Liver (tissue), 9 donors: Measurements from ENCODE around the gene CREBBP. TPM values are rescaled to one million over a fixed set of nuclear protein-coding genes. Genes with fewer than 3 reads are reported as not detected.

ENCODE experiments used
- DNase-seq: peaks from one replicate; pipeline ENCODE4 v3.0.0-alpha.2; 2017; ENCODE audit warnings: low spot score
- H3K27ac ChIP-seq, 2 donors: one replicate each; pipeline ENCODE4 v1.7.0; 2013; ENCODE audit warnings: inconsistent platforms in 2 of 2, low read length in 2 of 2, control low read depth in 1 of 2, low read depth in 1 of 2, mild to moderate bottlenecking in 1 of 2
- H3K27me3 ChIP-seq, 4 donors: one replicate each; pipeline versions ENCODE4 v1.6.1 to v1.7.0; 2013; ENCODE audit warnings: low read length in 3 of 4, inconsistent platforms in 1 of 4, mild to moderate bottlenecking in 1 of 4, moderate library complexity in 1 of 4; ENCODE audit not compliant: control insufficient read depth in 4 of 4, insufficient read depth in 4 of 4
- H3K36me3 ChIP-seq, 4 donors: one replicate each; pipeline versions ENCODE4 v1.6.1 to v1.7.0; 2013; ENCODE audit warnings: low read length in 3 of 4, mild to moderate bottlenecking in 3 of 4, low read depth in 1 of 4, moderate library complexity in 1 of 4; ENCODE audit not compliant: control insufficient read depth in 4 of 4, insufficient read depth in 3 of 4
- H3K4me1 ChIP-seq, 4 donors: one replicate each; pipeline versions ENCODE4 v1.6.1 to v1.7.0; 2013; ENCODE audit warnings: low read length in 3 of 4, mild to moderate bottlenecking in 3 of 4, moderate library complexity in 1 of 4; ENCODE audit not compliant: control insufficient read depth in 4 of 4, insufficient read depth in 4 of 4
- H3K4me3 ChIP-seq, 3 donors: one replicate each; pipeline versions ENCODE4 v1.6.1 to v1.7.0; 2013; ENCODE audit warnings: low read length in 3 of 3, control low read depth in 1 of 3, low read depth in 1 of 3, mild to moderate bottlenecking in 1 of 3
- H3K9ac ChIP-seq, 2 donors: one replicate each; pipeline ENCODE4 v1.7.0; 2013; ENCODE audit warnings: low read length in 2 of 2, mild to moderate bottlenecking in 2 of 2, moderate library complexity in 2 of 2, control low read depth in 1 of 2, low read depth in 1 of 2
- H3K9me3 ChIP-seq, 4 donors: one replicate each; pipeline versions ENCODE4 v1.6.1 to v1.7.0; 2013; ENCODE audit warnings: low read length in 3 of 4; ENCODE audit not compliant: control insufficient read depth in 4 of 4
- FOXA2 ChIP-seq: IDR thresholded peaks from 2 replicates; pipeline ENCODE4 v1.6.1; 2016; ENCODE audit warnings: antibody characterized with exemption
- GABPA ChIP-seq, 2 donors: IDR thresholded peaks in 1 of 2; conservative IDR thresholded peaks in 1 of 2; 2 replicates each; pipeline ENCODE4 v1.6.1; 2016; ENCODE audit warnings: antibody characterized with exemption in 2 of 2, mild to moderate bottlenecking in 1 of 2, moderate library complexity in 1 of 2
- HNF4A ChIP-seq, 2 donors: conservative IDR thresholded peaks; 2 replicates each; pipeline ENCODE4 v1.6.1; 2016; ENCODE audit warnings: antibody characterized with exemption in 2 of 2, mild to moderate bottlenecking in 2 of 2
- HNF4G ChIP-seq: IDR thresholded peaks from 2 replicates; pipeline ENCODE4 v1.6.1; 2016; ENCODE audit warnings: antibody characterized with exemption
- RAD21 ChIP-seq, 2 donors: IDR thresholded peaks; 2 replicates each; pipeline ENCODE4 v1.6.1; 2016; ENCODE audit warnings: antibody characterized with exemption in 2 of 2, mild to moderate bottlenecking in 2 of 2
- RXRA ChIP-seq, 2 donors: IDR thresholded peaks; 2 replicates each; pipeline ENCODE4 v1.6.1; 2017 to 2018; ENCODE audit warnings: antibody characterized with exemption in 2 of 2, mild to moderate bottlenecking in 1 of 2
- SP1 ChIP-seq: IDR thresholded peaks from 2 replicates; pipeline ENCODE4 v1.6.1; 2018; ENCODE audit warnings: antibody characterized with exemption, mild to moderate bottlenecking
- TAF1 ChIP-seq: conservative IDR thresholded peaks from 2 replicates; pipeline ENCODE4 v1.6.1; 2016; ENCODE audit warnings: antibody characterized with exemption, mild to moderate bottlenecking
- YY1 ChIP-seq: IDR thresholded peaks from 2 replicates; pipeline ENCODE4 v1.6.1; 2016; ENCODE audit warnings: antibody characterized with exemption, mild to moderate bottlenecking
- WGBS: extraction: QIAGEN DNeasy Blood & Tissue Kit; methylation state at CpG from one replicate; pipeline ENCODE4 v1.1.7; 2013; 5-methylcytosine and 5-hydroxymethylcytosine counted together
- polyA plus RNA-seq, 2 donors: library from polyadenylated mRNA; stranded (reverse) in 1 of 2; unstranded in 1 of 2; fragments of 200-250 nt in 1 of 2; fragments of >200 nt in 1 of 2; fragmentation: Nextera tagmentation in 1 of 2; extraction: Ambion mirVana in 1 of 2; gene quantifications; one replicate each; pipeline versions ENCODE4 v1.2.1 to v1.2.3, GENCODE V29; 2013 to 2015
- total RNA-seq, 2 donors: library from RNA; depleted of rRNA; stranded (reverse); fragments of >200 nt; gene quantifications; one replicate each; pipeline ENCODE4 v1.2.3, GENCODE V29; 2014
- TF ChIP-seq, protein P1 (sequence below): IDR thresholded peaks from 2 replicates; pipeline ENCODE4 v1.6.1; 2016; ENCODE audit warnings: antibody characterized with exemption
- TF ChIP-seq, protein P2 (sequence below): IDR thresholded peaks from 2 replicates; pipeline ENCODE4 v1.6.1; 2016; ENCODE audit warnings: antibody characterized with exemption
- TF ChIP-seq, protein P3 (sequence below): fragments of 150-350 bp; IDR thresholded peaks from 2 replicates; pipeline ENCODE4 v1.5.1; 2017; ENCODE audit warnings: improper control_type of control experiment, low read depth, low read length; ENCODE audit not compliant: missing input control
- TF ChIP-seq, protein P4 (sequence below): IDR thresholded peaks from 2 replicates; pipeline ENCODE4 v1.6.1; 2016; ENCODE audit warnings: antibody characterized with exemption
- TF ChIP-seq, protein P5 (sequence below): IDR thresholded peaks from 2 replicates; pipeline ENCODE4 v1.6.1; 2016; ENCODE audit warnings: antibody characterized with exemption, mild to moderate bottlenecking
- donor health status: healthy.
- donor health status: healthy.
- donor health status: healthy.
- donor health status: healthy.
- donor health status: healthy.

Gene CREBBP
- total and polyA plus RNA-seq, 4 donors: 7.0 to 25.8 (median 19.5) TPM

DNA sequence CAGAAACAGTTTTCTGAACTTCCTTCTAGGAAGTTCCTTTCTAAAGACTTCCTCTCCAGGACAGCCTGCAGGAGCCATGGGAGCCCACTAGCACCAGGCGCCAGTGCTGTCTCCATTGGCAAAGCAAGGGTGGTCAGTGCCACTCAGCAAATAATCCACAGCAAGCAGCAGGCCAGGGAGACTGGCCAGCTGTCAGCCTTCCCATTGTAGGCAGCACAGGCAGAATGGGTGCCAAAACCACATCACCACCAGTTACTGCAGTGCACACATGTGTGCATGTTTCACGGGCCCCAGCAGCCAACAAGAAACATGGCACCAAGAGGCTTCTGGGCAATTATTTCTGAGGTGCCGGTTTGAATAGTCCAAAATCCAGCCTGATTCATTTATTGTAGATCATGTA lies 199.3 kb downstream of the CREBBP start:
- WGBS: 42% methylated on average over 3 of the region's 3 CpGs
- H3K36me3 ChIP-seq: peaks cover 4 to 41% (median 12%) of the 10 kb centered on the region in 4 donors

DNA sequence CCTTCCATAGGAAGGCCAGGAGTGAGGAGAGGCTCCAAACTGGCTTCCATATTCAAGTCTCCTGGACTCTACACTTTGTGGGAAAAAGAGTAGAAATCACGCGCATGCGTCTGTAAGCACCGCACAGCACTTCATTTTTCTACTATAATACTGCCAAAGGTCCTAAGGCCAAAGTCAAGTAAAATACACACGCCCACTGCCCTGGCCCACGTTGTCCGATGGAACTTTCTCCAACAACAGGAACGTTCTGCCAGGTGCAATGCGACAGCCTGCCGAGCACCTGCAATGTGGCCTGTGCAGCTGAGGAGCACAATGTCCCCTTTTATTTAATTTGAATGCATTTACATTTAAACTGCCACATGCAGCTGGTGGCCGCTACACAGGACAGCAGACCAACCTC lies 202.5 kb downstream of the CREBBP start:
- TF ChIP-seq RXRA (IDR thresholded peaks at IDR 0.05): peak in 1 of 2 donors; percentile 64
- TF ChIP-seq HNF4A (conservative IDR thresholded peaks at IDR 0.05): peak; percentile 69 to 89
- TF ChIP-seq, protein P1, sequence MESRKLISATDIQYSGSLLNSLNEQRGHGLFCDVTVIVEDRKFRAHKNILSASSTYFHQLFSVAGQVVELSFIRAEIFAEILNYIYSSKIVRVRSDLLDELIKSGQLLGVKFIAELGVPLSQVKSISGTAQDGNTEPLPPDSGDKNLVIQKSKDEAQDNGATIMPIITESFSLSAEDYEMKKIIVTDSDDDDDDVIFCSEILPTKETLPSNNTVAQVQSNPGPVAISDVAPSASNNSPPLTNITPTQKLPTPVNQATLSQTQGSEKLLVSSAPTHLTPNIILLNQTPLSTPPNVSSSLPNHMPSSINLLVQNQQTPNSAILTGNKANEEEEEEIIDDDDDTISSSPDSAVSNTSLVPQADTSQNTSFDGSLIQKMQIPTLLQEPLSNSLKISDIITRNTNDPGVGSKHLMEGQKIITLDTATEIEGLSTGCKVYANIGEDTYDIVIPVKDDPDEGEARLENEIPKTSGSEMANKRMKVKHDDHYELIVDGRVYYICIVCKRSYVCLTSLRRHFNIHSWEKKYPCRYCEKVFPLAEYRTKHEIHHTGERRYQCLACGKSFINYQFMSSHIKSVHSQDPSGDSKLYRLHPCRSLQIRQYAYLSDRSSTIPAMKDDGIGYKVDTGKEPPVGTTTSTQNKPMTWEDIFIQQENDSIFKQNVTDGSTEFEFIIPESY: no peak
- TF ChIP-seq, protein P2, sequence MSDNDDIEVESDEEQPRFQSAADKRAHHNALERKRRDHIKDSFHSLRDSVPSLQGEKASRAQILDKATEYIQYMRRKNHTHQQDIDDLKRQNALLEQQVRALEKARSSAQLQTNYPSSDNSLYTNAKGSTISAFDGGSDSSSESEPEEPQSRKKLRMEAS: peak; percentile 100
- no peak for TF ChIP-seq YY1
- TF ChIP-seq, protein P3, sequence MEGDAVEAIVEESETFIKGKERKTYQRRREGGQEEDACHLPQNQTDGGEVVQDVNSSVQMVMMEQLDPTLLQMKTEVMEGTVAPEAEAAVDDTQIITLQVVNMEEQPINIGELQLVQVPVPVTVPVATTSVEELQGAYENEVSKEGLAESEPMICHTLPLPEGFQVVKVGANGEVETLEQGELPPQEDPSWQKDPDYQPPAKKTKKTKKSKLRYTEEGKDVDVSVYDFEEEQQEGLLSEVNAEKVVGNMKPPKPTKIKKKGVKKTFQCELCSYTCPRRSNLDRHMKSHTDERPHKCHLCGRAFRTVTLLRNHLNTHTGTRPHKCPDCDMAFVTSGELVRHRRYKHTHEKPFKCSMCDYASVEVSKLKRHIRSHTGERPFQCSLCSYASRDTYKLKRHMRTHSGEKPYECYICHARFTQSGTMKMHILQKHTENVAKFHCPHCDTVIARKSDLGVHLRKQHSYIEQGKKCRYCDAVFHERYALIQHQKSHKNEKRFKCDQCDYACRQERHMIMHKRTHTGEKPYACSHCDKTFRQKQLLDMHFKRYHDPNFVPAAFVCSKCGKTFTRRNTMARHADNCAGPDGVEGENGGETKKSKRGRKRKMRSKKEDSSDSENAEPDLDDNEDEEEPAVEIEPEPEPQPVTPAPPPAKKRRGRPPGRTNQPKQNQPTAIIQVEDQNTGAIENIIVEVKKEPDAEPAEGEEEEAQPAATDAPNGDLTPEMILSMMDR: no peak
- TF ChIP-seq SP1: peak; percentile 38
- TF ChIP-seq FOXA2: peak; percentile 59
- no peak for TF ChIP-seq GABPA (IDR thresholded peaks at IDR 0.05 in 1 of 2, conservative IDR thresholded peaks at IDR 0.05 in 1 of 2)
- no peak for TF ChIP-seq RAD21 (IDR thresholded peaks at IDR 0.05)
- H3K4me1 ChIP-seq: peaks cover 1 to 31% (median 22%) of the 10 kb centered on the region in 4 donors

More for the DNA sequence above, 199.3 kb downstream of the CREBBP start:
- no peaks in the 10 kb centered on the region for H3K9me3 ChIP-seq
- H3K4me3 ChIP-seq: no peak overlapping the region
- no peak overlapping the region for H3K27ac ChIP-seq
- no peaks in the 10 kb centered on the region for H3K27me3 ChIP-seq
- TF ChIP-seq TAF1 (no peak), SP1 (no peak), RAD21 (IDR thresholded peaks at IDR 0.05) (no peak), YY1 (no peak), HNF4G (no peak), RXRA (IDR thresholded peaks at IDR 0.05) (no peak), GABPA (IDR thresholded peaks at IDR 0.05 in 1 of 2, conservative IDR thresholded peaks at IDR 0.05 in 1 of 2) (no peak)
- TF ChIP-seq, protein P1: no peak
- TF ChIP-seq, protein P4, sequence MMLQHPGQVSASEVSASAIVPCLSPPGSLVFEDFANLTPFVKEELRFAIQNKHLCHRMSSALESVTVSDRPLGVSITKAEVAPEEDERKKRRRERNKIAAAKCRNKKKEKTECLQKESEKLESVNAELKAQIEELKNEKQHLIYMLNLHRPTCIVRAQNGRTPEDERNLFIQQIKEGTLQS: no peak
- TF ChIP-seq, protein P2: no peak
- TF ChIP-seq, protein P5, sequence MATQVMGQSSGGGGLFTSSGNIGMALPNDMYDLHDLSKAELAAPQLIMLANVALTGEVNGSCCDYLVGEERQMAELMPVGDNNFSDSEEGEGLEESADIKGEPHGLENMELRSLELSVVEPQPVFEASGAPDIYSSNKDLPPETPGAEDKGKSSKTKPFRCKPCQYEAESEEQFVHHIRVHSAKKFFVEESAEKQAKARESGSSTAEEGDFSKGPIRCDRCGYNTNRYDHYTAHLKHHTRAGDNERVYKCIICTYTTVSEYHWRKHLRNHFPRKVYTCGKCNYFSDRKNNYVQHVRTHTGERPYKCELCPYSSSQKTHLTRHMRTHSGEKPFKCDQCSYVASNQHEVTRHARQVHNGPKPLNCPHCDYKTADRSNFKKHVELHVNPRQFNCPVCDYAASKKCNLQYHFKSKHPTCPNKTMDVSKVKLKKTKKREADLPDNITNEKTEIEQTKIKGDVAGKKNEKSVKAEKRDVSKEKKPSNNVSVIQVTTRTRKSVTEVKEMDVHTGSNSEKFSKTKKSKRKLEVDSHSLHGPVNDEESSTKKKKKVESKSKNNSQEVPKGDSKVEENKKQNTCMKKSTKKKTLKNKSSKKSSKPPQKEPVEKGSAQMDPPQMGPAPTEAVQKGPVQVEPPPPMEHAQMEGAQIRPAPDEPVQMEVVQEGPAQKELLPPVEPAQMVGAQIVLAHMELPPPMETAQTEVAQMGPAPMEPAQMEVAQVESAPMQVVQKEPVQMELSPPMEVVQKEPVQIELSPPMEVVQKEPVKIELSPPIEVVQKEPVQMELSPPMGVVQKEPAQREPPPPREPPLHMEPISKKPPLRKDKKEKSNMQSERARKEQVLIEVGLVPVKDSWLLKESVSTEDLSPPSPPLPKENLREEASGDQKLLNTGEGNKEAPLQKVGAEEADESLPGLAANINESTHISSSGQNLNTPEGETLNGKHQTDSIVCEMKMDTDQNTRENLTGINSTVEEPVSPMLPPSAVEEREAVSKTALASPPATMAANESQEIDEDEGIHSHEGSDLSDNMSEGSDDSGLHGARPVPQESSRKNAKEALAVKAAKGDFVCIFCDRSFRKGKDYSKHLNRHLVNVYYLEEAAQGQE: no peak
- H3K4me1 ChIP-seq: peaks cover 1 to 31% (median 19%) of the 10 kb centered on the region in 4 donors
- no peak for DNase-seq
- H3K9ac ChIP-seq: no peak overlapping the region

More for the DNA sequence above, 202.5 kb downstream of the CREBBP start:
- no peaks in the 10 kb centered on the region for H3K9me3 ChIP-seq
- WGBS: 37% methylated on average over 11 of the region's 11 CpGs
- H3K27me3 ChIP-seq: no peaks in the 10 kb centered on the region
- peaks cover 10 to 51% (median 16%) of the 10 kb centered on the region in 4 donors for H3K36me3 ChIP-seq
- DNase-seq: no peak
- H3K27ac ChIP-seq: peak overlapping the region in 1 of 2 donors; percentile 41
- no peak overlapping the region for H3K4me3 ChIP-seq
- H3K9ac ChIP-seq: no peak overlapping the region
